Loucy (cell line): ENCODE measurements around the gene CBX5.

Experiments
- CTCF ChIP-seq: fragments of 200-600 bp; sonication (generic); conservative IDR thresholded peaks from 2 replicates; pipeline ENCODE4 v1.5.1; 2014; ENCODE audit warnings: mild to moderate bottlenecking, antibody characterized with exemption, low read length
- EZH2phosphoT487 ChIP-seq: fragments of 200-600 bp; IDR thresholded peaks from 2 replicates; pipeline ENCODE4 v1.6.1; 2018; ENCODE audit warnings: antibody characterized with exemption, mild to moderate bottlenecking, moderate library complexity, borderline replicate concordance

- TF ChIP-seq CTCF (no peak), EZH2phosphoT487 (no peak)
Observed at GRCh38 chr12:54328595-54329337, 48.8 kb upstream of the CBX5 start.
